Astrocyte of the cerebellum (primary cell): ENCODE measurements around the gene IQSEC3.
"Not testable (repeated sequence)": the region's sequence is repeated elsewhere in the genome, so short reads cannot be mapped to it uniquely, and the experiment has no call there.

Experiments
- DNase-seq: peaks from one replicate; pipeline ENCODE4 v3.0.0-alpha.2; 2011; ENCODE audit warnings: low read depth
- H3K4me3 ChIP-seq: 2 replicates; pipeline ENCODE4 v1.5.1; 2011; ENCODE audit warnings: mild to moderate bottlenecking, low read depth, low read length, moderate library complexity
- in situ Hi-C: cut with HindIII; loops from 2 replicates; pipeline ENCODE4 v1.10.0; 2017; ENCODE audit warnings: low sequenced_read_pairs
- TF ChIP-seq, protein P1 (sequence below): IDR thresholded peaks from 2 replicates; pipeline ENCODE4 v1.5.1; 2012; ENCODE audit warnings: low read length, low read depth, moderate library complexity, mild to moderate bottlenecking; ENCODE audit errors: missing control alignments

IQSEC3 gene

DNA sequence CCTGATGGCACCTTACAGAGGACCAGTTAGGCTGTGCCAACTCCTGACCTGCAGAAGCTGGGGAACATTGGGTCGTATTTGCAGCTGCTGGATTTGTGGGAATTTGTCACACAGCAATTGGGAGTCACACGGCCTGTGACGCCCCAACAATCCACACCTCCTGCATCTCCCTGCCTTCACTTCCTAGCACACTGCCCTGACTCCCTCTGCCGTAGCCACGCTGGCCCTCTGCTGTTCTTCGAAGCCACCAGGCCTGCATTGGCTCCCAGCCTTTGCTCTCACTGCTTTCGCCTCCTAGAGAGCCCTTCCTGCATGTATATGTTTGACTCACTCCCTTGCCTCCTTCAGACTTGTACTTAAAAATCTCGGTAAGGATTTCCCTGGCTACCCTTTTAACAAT is 22.2 kb upstream of the IQSEC3 start:
- DNase-seq, in situ Hi-C loops, H3K4me3 ChIP-seq: not testable (repeated sequence)

DNA sequence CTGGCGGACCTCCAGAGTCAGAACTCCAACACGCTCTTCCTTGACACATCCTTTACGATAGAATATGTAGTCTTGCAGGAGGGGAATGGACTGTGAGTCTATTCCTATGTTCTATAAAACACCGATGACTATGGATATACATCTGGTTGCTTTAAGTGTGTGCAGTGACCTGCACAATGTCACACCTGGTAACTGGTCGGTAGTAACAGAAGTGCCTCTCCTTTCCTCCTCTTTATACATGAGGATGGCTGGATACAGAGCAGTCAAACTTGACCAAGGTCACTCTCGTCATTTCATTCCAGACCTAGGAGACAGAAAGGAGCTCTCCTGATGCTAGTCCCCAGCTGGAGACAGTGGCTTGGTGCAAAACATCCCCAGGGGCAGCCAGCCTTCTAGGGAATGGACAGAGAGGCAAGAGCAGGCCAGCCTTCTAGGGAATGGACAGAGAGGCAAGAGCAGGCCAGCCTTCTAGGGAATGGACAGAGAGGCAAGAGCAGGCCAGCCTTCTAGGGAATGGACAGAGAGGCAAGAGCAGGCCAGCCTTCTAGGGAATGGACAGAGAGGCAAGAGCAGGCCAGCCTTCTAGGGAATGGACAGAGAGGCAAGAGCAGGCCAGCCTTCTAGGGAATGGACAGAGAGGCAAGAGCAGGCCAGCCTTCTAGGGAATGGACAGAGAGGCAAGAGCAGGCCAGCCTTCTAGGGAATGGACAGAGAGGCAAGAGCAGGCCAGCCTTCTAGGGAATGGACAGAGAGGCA is 21.2 kb upstream of the IQSEC3 start:
- in situ Hi-C loops, DNase-seq, H3K4me3 ChIP-seq: not testable (repeated sequence)

DNA sequence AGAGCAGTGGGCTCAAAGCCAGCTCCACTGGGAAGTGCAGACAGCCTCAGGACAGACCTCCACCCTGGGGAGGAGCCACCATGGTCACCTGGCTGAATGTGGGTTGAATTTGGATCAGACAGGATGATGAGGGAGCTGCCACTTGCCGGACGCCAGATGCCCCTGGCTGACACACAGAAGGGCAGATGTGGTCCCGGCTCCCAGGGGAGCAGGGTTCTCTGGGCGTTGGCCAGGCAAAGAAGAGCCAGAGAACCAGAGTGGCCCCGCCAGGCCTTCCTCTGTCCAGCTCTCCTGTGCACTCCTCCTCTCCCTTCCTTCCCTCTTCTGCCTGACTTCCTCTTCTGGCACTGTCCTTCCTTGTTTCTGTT is 20.6 kb upstream of the IQSEC3 start:
- DNase-seq, in situ Hi-C loops, H3K4me3 ChIP-seq: not testable (repeated sequence)

DNA sequence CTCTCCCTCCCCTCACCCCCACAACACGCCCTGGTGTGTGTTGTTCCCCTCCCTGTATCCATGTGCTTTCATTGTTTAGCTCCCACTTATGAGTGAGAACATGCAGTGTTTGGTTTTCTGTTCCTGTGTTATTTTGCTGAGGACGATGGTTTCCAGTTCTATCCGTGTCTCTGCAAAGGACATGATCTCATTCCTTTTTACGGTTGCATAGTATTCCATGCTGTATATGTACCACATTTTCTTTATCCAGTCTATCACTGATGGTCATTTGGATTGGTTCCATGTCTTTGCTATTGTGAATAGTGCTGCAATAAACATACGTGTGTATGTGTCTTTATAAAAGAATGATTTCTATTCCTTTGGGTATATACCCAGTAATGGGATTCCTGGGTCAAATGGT is 20.0 kb upstream of the IQSEC3 start:
- in situ Hi-C loops, DNase-seq, H3K4me3 ChIP-seq: not testable (repeated sequence)

DNA sequence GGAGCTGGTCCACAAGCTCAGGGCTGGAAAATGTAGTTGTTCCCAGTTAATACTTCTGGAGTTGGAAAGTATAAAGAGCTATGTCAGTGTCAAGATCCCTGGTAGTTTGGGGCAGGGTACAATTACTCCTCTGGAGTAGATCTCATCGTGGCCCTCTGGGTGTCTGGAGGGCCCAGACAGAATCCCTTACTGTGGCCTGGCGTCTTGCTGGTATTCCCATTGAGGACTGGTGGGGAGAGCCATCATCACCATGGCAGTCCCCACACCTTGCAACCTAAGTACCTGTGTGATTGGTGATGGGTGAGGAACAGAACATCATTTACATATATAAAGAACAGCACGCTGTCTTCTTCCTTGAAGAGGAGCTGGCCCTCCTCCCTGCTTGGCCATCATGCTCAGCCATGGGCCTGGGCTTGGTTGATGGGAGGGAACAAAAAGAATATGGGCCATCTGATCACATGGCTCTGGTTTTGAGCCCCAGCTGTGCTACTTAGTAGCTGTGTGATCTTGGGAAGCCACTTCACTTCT is 18.8 kb upstream of the IQSEC3 start:
- H3K4me3 ChIP-seq, DNase-seq, in situ Hi-C loops: not testable (repeated sequence)

DNA sequence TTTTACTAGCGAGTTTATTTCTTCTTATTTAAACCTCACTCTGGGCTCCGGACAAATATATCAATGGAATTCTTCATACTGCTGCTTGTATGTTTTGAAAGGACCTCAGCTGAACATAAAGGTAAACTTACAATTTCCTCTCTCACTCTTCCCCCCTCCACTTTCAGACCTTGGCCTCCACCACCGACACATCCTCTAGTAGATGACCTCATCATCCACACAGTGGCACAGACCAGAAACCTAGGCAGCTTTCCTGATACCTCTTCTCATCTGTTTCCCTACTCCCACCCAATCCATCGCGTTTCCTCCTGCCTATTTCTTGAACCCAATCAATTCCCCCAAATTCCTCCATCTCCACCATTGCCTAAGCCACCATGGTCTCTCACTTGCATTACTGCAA is 17.4 kb upstream of the IQSEC3 start:
- DNase-seq, in situ Hi-C loops, H3K4me3 ChIP-seq: not testable (repeated sequence)

DNA sequence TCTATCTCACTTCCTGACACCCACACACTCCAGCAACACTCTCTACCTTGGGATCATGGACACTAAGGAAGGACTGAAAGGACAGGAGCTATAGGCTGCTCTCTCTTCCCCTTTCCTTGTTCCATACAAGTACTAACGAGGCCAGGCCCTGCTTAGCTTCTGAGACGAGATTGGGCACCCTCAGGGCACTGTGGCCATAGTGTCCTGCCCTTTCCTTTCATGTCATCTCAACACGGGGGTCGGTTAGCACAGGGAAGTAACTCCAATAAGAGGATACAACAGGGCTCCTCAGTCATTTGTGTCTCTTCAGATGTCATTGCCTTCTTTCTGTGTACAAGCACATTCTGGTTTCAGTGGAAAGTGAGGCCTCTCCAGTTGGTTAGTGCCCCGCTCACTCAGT is 15.5 kb upstream of the IQSEC3 start:
- H3K4me3 ChIP-seq, in situ Hi-C loops, DNase-seq: not testable (repeated sequence)

DNA sequence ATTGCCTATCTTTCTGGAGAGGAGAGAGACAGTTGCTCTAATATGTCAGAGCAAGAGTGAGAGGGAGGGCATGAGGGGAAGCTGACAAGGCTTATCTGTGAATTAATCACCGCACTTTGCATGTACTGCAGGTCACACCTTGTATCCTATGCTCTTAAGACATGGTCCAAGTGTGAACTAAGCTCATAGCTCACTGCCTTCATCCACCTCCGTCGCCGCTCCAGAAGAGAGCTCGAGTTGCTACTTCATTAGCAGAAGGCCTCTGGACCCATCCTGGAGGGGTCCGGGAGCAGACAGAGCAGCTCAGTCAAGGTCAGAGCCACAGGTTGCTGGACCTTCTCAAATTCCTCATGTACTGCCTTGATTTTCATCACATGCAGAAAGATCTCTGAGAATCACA is 14.6 kb upstream of the IQSEC3 start:
- H3K4me3 ChIP-seq, DNase-seq, in situ Hi-C loops: not testable (repeated sequence)

DNA sequence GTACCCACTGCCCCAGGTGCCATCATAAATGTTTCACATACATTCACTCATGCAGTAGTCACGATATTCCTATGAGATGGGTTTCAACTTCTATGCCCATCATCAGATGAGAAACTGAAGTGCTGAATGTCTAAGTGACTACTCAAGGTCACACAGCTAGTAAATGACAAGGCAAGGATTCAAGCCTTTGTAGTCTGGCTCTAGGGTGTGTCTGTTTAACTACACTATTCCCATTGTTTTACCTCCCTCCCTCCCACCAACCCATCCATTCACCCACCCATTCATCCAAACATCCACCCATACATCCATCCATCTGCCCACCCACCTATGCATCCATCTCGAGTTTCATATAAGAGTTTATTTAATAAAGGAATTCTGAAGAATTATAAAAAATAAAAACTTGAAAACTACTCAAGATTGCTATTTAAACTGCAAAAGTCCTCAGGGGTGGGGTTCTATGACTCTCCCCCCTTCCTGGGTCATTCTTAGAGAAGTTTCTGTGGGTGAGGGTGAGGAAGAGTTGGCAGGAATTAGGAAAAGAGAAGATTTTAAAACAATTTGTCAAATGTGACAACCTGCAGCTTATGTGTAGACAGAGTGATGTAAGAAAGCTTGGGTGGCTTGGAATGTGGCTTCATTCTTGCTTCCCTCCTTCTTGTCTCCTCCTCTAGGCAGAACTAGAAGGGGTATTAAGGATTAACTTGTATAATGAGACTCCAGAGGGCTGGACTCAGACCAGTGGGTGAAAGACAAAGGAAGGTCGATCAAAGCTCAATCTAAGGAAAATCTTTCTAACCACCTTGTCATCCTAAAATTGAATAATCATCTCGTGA is 13.4 kb upstream of the IQSEC3 start:
- in situ Hi-C loops, DNase-seq, H3K4me3 ChIP-seq: not testable (repeated sequence)

DNA sequence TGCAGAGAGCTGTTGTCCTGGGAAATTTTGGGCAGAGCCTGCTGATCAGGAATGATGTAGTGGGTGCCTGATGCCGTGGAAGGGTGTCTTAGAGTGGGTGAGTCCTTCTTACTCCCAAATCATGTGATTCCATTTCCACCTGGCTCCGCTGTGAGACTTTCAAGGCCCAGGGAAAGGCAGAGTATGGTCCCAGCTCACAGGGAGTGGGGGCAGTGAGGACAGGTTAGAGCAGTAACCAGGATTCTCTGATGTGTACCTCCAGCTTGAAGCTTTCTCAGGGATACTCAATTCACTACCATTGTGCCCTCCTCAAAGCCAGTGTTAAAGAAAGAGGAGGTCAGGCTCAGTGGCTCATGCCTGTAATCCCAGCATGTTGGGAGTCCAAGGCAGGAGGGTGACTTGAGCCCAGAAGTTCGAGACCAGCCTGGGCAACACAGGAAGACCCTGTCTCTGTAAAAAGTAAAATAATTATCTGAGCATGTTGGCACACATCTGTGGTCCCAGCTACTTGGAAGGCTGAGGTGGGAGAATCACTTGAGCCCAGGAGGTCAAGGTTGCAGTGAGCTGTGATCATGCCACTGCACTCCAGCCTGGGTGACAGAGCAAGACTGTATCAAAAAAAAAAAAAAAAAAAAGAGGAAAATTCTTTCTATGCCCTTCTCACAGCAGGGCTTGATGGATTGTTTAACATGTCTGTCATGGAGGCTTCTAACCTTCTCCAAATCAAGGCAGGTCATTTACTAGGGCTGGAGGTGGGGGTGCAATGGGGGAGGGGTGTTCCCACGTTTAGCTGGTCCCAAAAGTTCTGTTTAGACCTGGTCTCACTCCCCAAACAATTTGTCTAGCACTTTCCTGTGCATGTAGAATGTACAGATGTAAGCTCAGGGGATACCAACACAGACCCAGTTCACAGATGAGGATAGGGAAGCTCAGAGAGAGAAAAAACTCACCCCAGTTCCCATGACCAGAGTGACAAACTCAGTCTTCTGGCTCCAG is 12.5 kb upstream of the IQSEC3 start:
- TF ChIP-seq, protein P1, sequence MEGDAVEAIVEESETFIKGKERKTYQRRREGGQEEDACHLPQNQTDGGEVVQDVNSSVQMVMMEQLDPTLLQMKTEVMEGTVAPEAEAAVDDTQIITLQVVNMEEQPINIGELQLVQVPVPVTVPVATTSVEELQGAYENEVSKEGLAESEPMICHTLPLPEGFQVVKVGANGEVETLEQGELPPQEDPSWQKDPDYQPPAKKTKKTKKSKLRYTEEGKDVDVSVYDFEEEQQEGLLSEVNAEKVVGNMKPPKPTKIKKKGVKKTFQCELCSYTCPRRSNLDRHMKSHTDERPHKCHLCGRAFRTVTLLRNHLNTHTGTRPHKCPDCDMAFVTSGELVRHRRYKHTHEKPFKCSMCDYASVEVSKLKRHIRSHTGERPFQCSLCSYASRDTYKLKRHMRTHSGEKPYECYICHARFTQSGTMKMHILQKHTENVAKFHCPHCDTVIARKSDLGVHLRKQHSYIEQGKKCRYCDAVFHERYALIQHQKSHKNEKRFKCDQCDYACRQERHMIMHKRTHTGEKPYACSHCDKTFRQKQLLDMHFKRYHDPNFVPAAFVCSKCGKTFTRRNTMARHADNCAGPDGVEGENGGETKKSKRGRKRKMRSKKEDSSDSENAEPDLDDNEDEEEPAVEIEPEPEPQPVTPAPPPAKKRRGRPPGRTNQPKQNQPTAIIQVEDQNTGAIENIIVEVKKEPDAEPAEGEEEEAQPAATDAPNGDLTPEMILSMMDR, result no peak
- H3K4me3 ChIP-seq, result no peak overlapping the region
- in situ Hi-C loops, result no loop called here
- no peak for DNase-seq
